HepG2 (cell line): ENCODE results near the gene RABGAP1. TPM values are rescaled to one million over a fixed set of nuclear protein-coding genes. Genes with fewer than 3 reads are reported as not detected.

Experiments
- ATAC-seq: fragments of 200-7000 bp; cut with Tn5 transposase; 3 replicates; pipeline ENCODE4 v1.9.1; 2020; ENCODE audit warnings: mild to moderate bottlenecking, moderate library complexity
- BruUV-seq: library from RNA; stranded (reverse); fragments of 400-500 nt; replicated peaks from 2 replicates; lab custom pipeline; 2021; lab: Mats Ljungman, UMichigan
- CTCF ChIA-PET: fragments of 300-600 bp; formaldehyde crosslinking; extraction: SDS; loops from one replicate; lab custom pipeline; 2021; ENCODE audit warnings: low total read pairs, inconsistent platforms, low intra/inter-chr PET ratio; lab: Yijun Ruan, JAX
- POLR2A ChIA-PET: fragments of 350-600 bp; sonication (Branson Sonifier 250); formaldehyde crosslinking; loops from one replicate; lab custom pipeline; 2020; ENCODE audit warnings: antibody characterized with exemption, inconsistent platforms; lab: Yijun Ruan, JAX
- DNase-seq: peaks from one replicate; pipeline ENCODE4 v3.0.0-alpha.2; 2015; ENCODE audit warnings: low spot score
- FAIRE-seq: peaks from 3 replicates; lab custom pipeline; 2011; peaks lifted over from hg19 to GRCh38; lab: Jason Lieb, UNC
- H2AFZ ChIP-seq: one replicate; pipeline ENCODE4 v1.6.1; 2011; ENCODE audit warnings: low read length, inconsistent platforms
- H3K27ac ChIP-seq: fragments of 300-600 bp; 3 replicates; pipeline ENCODE4 v1.8.0; 2011; ENCODE audit warnings: mixed run types, mild to moderate bottlenecking, mixed read lengths, low read length, inconsistent platforms; ENCODE audit not compliant: insufficient read depth; ENCODE audit errors: extremely low read length
- H3K27me3 ChIP-seq, 2 experiments: fragments of 200-600 bp in 1 of 2; 2 replicates in 1 of 2; 3 replicates in 1 of 2; pipeline versions ENCODE4 v1.6.0 to v1.8.0; 2011; ENCODE audit warnings: low read length in 2 of 2, mild to moderate bottlenecking in 2 of 2, moderate library complexity in 2 of 2, inconsistent platforms in 1 of 2; ENCODE audit not compliant: insufficient read depth in 2 of 2, control insufficient read depth in 1 of 2
- H3K36me3 ChIP-seq, 2 experiments: fragments of 200-600 bp in 1 of 2; replicated peaks in 1 of 2; 2 replicates in 1 of 2; 3 replicates in 1 of 2; pipeline versions ENCODE4 v1.5.1 to v1.8.0; 2011; ENCODE audit warnings: low read length in 2 of 2, inconsistent platforms in 1 of 2; ENCODE audit not compliant: insufficient read depth in 2 of 2, control insufficient read depth in 1 of 2
- H3K4me1 ChIP-seq: 2 replicates; pipeline ENCODE4 v1.5.1; 2012; ENCODE audit warnings: low read length, inconsistent platforms; ENCODE audit not compliant: insufficient read depth
- H3K4me2 ChIP-seq: 2 replicates; pipeline ENCODE4 v1.6.0; 2011; ENCODE audit warnings: low read depth, low read length, inconsistent platforms
- H3K4me3 ChIP-seq, 3 experiments: fragments of 200-600 bp in 1 of 3; sonication (generic), shearing (Covaris generic) in 1 of 3; replicated peaks in 1 of 3; 2 replicates each; pipeline ENCODE4 v1.5.1; 2011 to 2016; ENCODE audit warnings: low read length in 3 of 3, inconsistent platforms in 2 of 3, low read depth in 2 of 3, mild to moderate bottlenecking in 2 of 3, control low read depth in 1 of 3, mixed read lengths in 1 of 3; ENCODE audit not compliant: insufficient read depth in 1 of 3
- H3K79me2 ChIP-seq: one replicate; pipeline ENCODE4 v1.6.1; 2011; ENCODE audit warnings: low read length, inconsistent platforms; ENCODE audit not compliant: insufficient read depth
- H3K9ac ChIP-seq: 2 replicates; pipeline ENCODE4 v1.6.0; 2011; ENCODE audit warnings: mild to moderate bottlenecking, low read depth, low read length, inconsistent platforms; ENCODE audit not compliant: insufficient read depth
- H3K9me3 ChIP-seq: 2 replicates; pipeline ENCODE4 v1.5.1; 2012; ENCODE audit warnings: mild to moderate bottlenecking, low read length
- H4K20me1 ChIP-seq: 2 replicates; pipeline ENCODE4 v1.6.0; 2011; ENCODE audit warnings: inconsistent platforms, mild to moderate bottlenecking, low read length, moderate library complexity; ENCODE audit not compliant: insufficient read depth
- DNMT1 ChIP-seq: sonication (generic); formaldehyde crosslinking; IDR thresholded peaks from 2 replicates; pipeline ENCODE4 v1.5.1; 2020; ENCODE audit warnings: mild to moderate bottlenecking, missing genetic modification reagents
- GATAD1 ChIP-seq: IDR thresholded peaks from 2 replicates; pipeline ENCODE4 v1.6.1; 2016; ENCODE audit warnings: missing genetic modification reagents, missing compliant biosample characterization
- HOMEZ ChIP-seq: IDR thresholded peaks from 2 replicates; pipeline ENCODE4 v1.6.1; 2016; ENCODE audit warnings: low read depth
- MAFG ChIP-seq: sonication (generic); formaldehyde crosslinking; IDR thresholded peaks from 2 replicates; pipeline ENCODE4 v1.5.1; 2020; ENCODE audit warnings: mild to moderate bottlenecking, missing genetic modification reagents
- POLR2AphosphoS2 ChIP-seq: IDR thresholded peaks from 2 replicates; pipeline ENCODE4 v1.6.1; 2011; ENCODE audit warnings: low read depth, low read length, improper control_type of control experiment
- STAT5B ChIP-seq: sonication (generic); formaldehyde crosslinking; IDR thresholded peaks from 2 replicates; pipeline ENCODE4 v1.4.0; 2020; ENCODE audit warnings: missing genetic modification reagents
- ZBTB14 ChIP-seq: sonication (generic); formaldehyde crosslinking; IDR thresholded peaks from 2 replicates; pipeline ENCODE4 v1.4.0; 2020; ENCODE audit warnings: missing genetic modification reagents
- ZBTB3 ChIP-seq: sonication (generic); formaldehyde crosslinking; IDR thresholded peaks from 2 replicates; pipeline ENCODE4 v1.4.0; 2020; ENCODE audit warnings: low read depth, mild to moderate bottlenecking, moderate library complexity, missing genetic modification reagents, borderline replicate concordance
- ZNF17 ChIP-seq: sonication (generic); formaldehyde crosslinking; IDR thresholded peaks from 2 replicates; pipeline ENCODE4 v1.5.0; 2020; ENCODE audit warnings: mild to moderate bottlenecking, missing genetic modification reagents
- ZNF510 ChIP-seq: sonication (generic); formaldehyde crosslinking; IDR thresholded peaks from 2 replicates; pipeline ENCODE4 v1.4.0; 2020; ENCODE audit warnings: low read depth, mild to moderate bottlenecking, missing genetic modification reagents
- ZNF563 ChIP-seq: sonication (generic); formaldehyde crosslinking; IDR thresholded peaks from 2 replicates; pipeline ENCODE4 v1.8.0; 2022; ENCODE audit warnings: mild to moderate bottlenecking, moderate library complexity, missing genetic modification reagents
- ZNF598 ChIP-seq: sonication (generic); formaldehyde crosslinking; IDR thresholded peaks from 2 replicates; pipeline ENCODE4 v1.5.1; 2020; ENCODE audit warnings: mild to moderate bottlenecking, missing genetic modification reagents, borderline replicate concordance
- ZNF616 ChIP-seq: sonication (generic); formaldehyde crosslinking; IDR thresholded peaks from 2 replicates; pipeline ENCODE4 v1.5.0; 2020; ENCODE audit warnings: low read depth, mild to moderate bottlenecking, missing genetic modification reagents
- ZNF678 ChIP-seq: sonication (generic); formaldehyde crosslinking; IDR thresholded peaks from 2 replicates; pipeline ENCODE4 v1.4.0; 2020; ENCODE audit warnings: mild to moderate bottlenecking, missing genetic modification reagents
- WGBS: methylation state at CpG from one replicate; pipeline ENCODE4 v1.1.6; 2017; ENCODE audit warnings: low lambda C conversion rate; 5-methylcytosine and 5-hydroxymethylcytosine counted together
- in situ Hi-C: cut with HindIII; loops from 2 replicates; pipeline ENCODE4 v1.10.0; 2017; ENCODE audit warnings: low pct_unique_long_range_greater_than_20kb; ENCODE audit not compliant: extremely low pct_ligation_motif_present
- intact Hi-C: fragments of 100-400 bp; cut with micrococcal nuclease; formaldehyde crosslinking; loops from one replicate; pipeline ENCODE4 v1.10.0; 2022; ENCODE audit not compliant: unreplicated experiment
- polyA plus RNA-seq, 8 experiments: library from polyadenylated mRNA; depleted of rRNA in 3 of 8; stranded (reverse) in 7 of 8; unstranded in 1 of 8; fragments of >200 nt; fragmentation: Illumina TruSeq in 4 of 8; extraction: Trizol in 4 of 8; gene quantifications; 2 replicates each; pipeline versions ENCODE4 v1.2.1 to v1.2.3, GENCODE V29; 2011 to 2016; ENCODE audit warnings: low read depth in 4 of 8, missing spikeins in 1 of 8, mixed read lengths in 1 of 8; ENCODE audit not compliant: insufficient read depth in 1 of 8
- total RNA-seq, 5 experiments: library from RNA; depleted of rRNA; stranded (reverse); fragments of >200 nt; fragmentation: Illumina TruSeq; extraction: Trizol; gene quantifications; 2 replicates each; pipeline ENCODE4 v1.2.3, GENCODE V29; 2016; ENCODE audit warnings: low read depth in 1 of 5

Gene RABGAP1
- total and polyA plus RNA-seq, 2 of the 13 experiments (the other 11 are each of a cell fraction or from before 2014, with no cell fraction given) = 19.1 to 19.3 TPM

GRCh38 chr9:123128591-123128990 is 187.8 kb downstream of the RABGAP1 start:
- ATAC-seq = no peak
- peaks cover 5 to 6% of the 10 kb centered on the region in 2 experiments; a peak in 4 of 5 replicates for H3K36me3 ChIP-seq
- no peak for TF ChIP-seq POLR2AphosphoS2
- no peak for TF ChIP-seq HOMEZ (CRISPR knock-in tag)
- TF ChIP-seq ZNF17 (CRISPR knock-in tag) = no peak
- TF ChIP-seq ZNF598 (CRISPR knock-in tag) = no peak
- no peak for TF ChIP-seq ZNF563 (CRISPR knock-in tag)
- TF ChIP-seq ZBTB3 = no peak
- no peak for TF ChIP-seq GATAD1 (CRISPR knock-in tag)
- TF ChIP-seq ZNF678 (CRISPR knock-in tag) = no peak
- no peak for TF ChIP-seq ZNF616 (CRISPR knock-in tag)
- TF ChIP-seq ZBTB14 (CRISPR knock-in tag) = no peak
- TF ChIP-seq ZNF510 (CRISPR knock-in tag) = no peak
- TF ChIP-seq DNMT1 = no peak
- no peak for TF ChIP-seq MAFG (CRISPR knock-in tag)
- TF ChIP-seq STAT5B (CRISPR knock-in tag) = no peak
- intact Hi-C loops = no loop called here
- no peaks in the 10 kb centered on the region for H4K20me1 ChIP-seq
- in situ Hi-C loops = no loop called here
- no peaks in the 10 kb centered on the region for H3K79me2 ChIP-seq
- H3K4me2 ChIP-seq = no peak overlapping the region
- BruUV-seq = no TSS peak
- no peaks in the 10 kb centered on the region for H3K27me3 ChIP-seq
- no peak overlapping the region for H2AFZ ChIP-seq
- peaks cover 43% of the 10 kb centered on the region for H3K4me1 ChIP-seq
- DNase-seq = no peak
- no peak overlapping the region for H3K27ac ChIP-seq
- ChIA-PET POLR2A (no interaction called here), CTCF (no interaction called here)
- H3K9me3 ChIP-seq = no peaks in the 10 kb centered on the region
- 97% methylated on average over 4 of the region's 4 CpGs for WGBS
- H3K9ac ChIP-seq = no peak overlapping the region
- H3K4me3 ChIP-seq = no peak overlapping the region
- no peak for FAIRE-seq
